ENCODE measurements around the gene UTP18. TPM values are rescaled to one million over a fixed set of nuclear protein-coding genes. Genes with fewer than 3 reads are reported as not detected.
A peak's percentile ranks its signal among the peaks of the same experiment; 100 is the strongest.

The UTP18 gene
- total and polyA plus RNA-seq, 8 donors = 3.6 to 38.9 (median 20.1) TPM

GRCh38 chr17:51230306-51230705 is 30.0 kb upstream of the UTP18 start:
- intact Hi-C loops (cut with DNase I; ENCODE audit: low total_unique reads) = no loop called here
- Histone ChIP-seq H3K27me3 (no peaks in the 10 kb centered on the region), H3K4me1 (peaks cover 0 to 42% (median 20%) of the 10 kb centered on the region in 4 donors), H3K9me3 (no peaks in the 10 kb centered on the region), H3K36me3 (no peaks in the 10 kb centered on the region), H3K4me3 (no peak overlapping the region), H3K27ac (no peak overlapping the region)
- 62 to 82% (median 74%) methylated on average over 4 of the region's 4 CpGs for WGBS, 5 donors
- no peak for DNase-seq
- TF ChIP-seq POLR2A (IDR thresholded peaks at IDR 0.05) (no peak), EP300 (IDR thresholded peaks at IDR 0.05) (no peak), POLR2AphosphoS5 (IDR thresholded peaks at IDR 0.05) (no peak), CTCF (IDR thresholded peaks at IDR 0.05) (no peak)

GRCh38 chr17:51231999-51232398 is 28.3 kb upstream of the UTP18 start:
- Histone ChIP-seq H3K9me3 (no peaks in the 10 kb centered on the region), H3K4me1 (peaks cover 0 to 33% (median 17%) of the 10 kb centered on the region in 4 donors), H3K4me3 (no peak overlapping the region), H3K27ac (peak overlapping the region in 4 of 5 donors; percentile 4 to 72 (median 46)), H3K27me3 (no peaks in the 10 kb centered on the region), H3K36me3 (peaks cover 0 to 6% (median 1%) of the 10 kb centered on the region in 4 donors)
- WGBS, 5 donors = 34 to 60% (median 51%) methylated on average over 4 of the region's 4 CpGs
- TF ChIP-seq POLR2AphosphoS5 (IDR thresholded peaks at IDR 0.05) = peak in 2 of 3 donors; percentile 26 to 62
- no peak for TF ChIP-seq EP300 (IDR thresholded peaks at IDR 0.05)
- intact Hi-C loops (cut with DNase I; ENCODE audit: low total_unique reads) = no loop called here
- peak in 1 of 2 donors; percentile 53 for DNase-seq

- H3K9me3 ChIP-seq = no peaks in the 10 kb centered on the region
- no peak for DNase-seq
- intact Hi-C loops (cut with DNase I; ENCODE audit: low total_unique reads) = no loop called here
- peaks cover 0 to 47% (median 17%) of the 10 kb centered on the region in 4 donors for H3K4me1 ChIP-seq
- TF ChIP-seq EP300 (IDR thresholded peaks at IDR 0.05) (no peak), CTCF (IDR thresholded peaks at IDR 0.05) (no peak), POLR2AphosphoS5 (IDR thresholded peaks at IDR 0.05) (no peak), POLR2A (IDR thresholded peaks at IDR 0.05) (no peak)
- H3K27me3 ChIP-seq = no peaks in the 10 kb centered on the region
- 80 to 96% (median 84%) methylated on average over 5 to 6 of the region's 6 CpGs for WGBS, 5 donors
- no peak overlapping the region for H3K27ac ChIP-seq
- H3K36me3 ChIP-seq = peaks cover 0 to 6% (median 1%) of the 10 kb centered on the region in 4 donors
- no peak overlapping the region for H3K4me3 ChIP-seq
These were observed 26.2 kb upstream of the UTP18 start for GRCh38 chr17:51234162-51234561.

GRCh38 chr17:51238255-51238887 is 22.0 kb upstream of the UTP18 start:
- H3K9me3 ChIP-seq = no peaks in the 10 kb centered on the region
- peaks cover 0 to 6% (median 1%) of the 10 kb centered on the region in 4 donors for H3K36me3 ChIP-seq
- peak overlapping the region in 1 of 5 donors; percentile 16 for H3K27ac ChIP-seq
- 54 to 65% (median 59%) methylated on average over 6 of the region's 6 CpGs for WGBS, 5 donors
- peaks cover 0 to 14% (median 0%) of the 10 kb centered on the region in 4 donors for H3K4me1 ChIP-seq
- TF ChIP-seq POLR2AphosphoS5 (IDR thresholded peaks at IDR 0.05) (no peak), POLR2A (IDR thresholded peaks at IDR 0.05) (no peak), CTCF (IDR thresholded peaks at IDR 0.05) (no peak), EP300 (IDR thresholded peaks at IDR 0.05) (no peak)
- intact Hi-C loops (cut with DNase I; ENCODE audit: low total_unique reads) = no loop called here
- no peaks in the 10 kb centered on the region for H3K27me3 ChIP-seq
- DNase-seq = no peak
- H3K4me3 ChIP-seq = no peak overlapping the region

- H3K36me3 ChIP-seq = peaks cover 0 to 6% (median 1%) of the 10 kb centered on the region in 4 donors
- H3K27me3 ChIP-seq = no peaks in the 10 kb centered on the region
- intact Hi-C loops (cut with DNase I; ENCODE audit: low total_unique reads) = no loop called here
- peaks cover 0 to 23% (median 0%) of the 10 kb centered on the region in 4 donors for H3K4me1 ChIP-seq
- H3K27ac ChIP-seq = no peak overlapping the region
- no peaks in the 10 kb centered on the region for H3K9me3 ChIP-seq
- DNase-seq = no peak
- TF ChIP-seq POLR2AphosphoS5 (IDR thresholded peaks at IDR 0.05) = no peak
- TF ChIP-seq EP300 (IDR thresholded peaks at IDR 0.05) = no peak
- no peak for TF ChIP-seq CTCF (IDR thresholded peaks at IDR 0.05)
- TF ChIP-seq POLR2A (IDR thresholded peaks at IDR 0.05) = no peak
- 26 to 69% (median 38%) methylated on average over 2 of the region's 2 CpGs for WGBS, 5 donors
- no peak overlapping the region for H3K4me3 ChIP-seq
These were observed 20.1 kb upstream of the UTP18 start for GRCh38 chr17:51240275-51240674.

Data from stomach (tissue), 9 donors.